Spleen (tissue), 11 donors: ENCODE measurements around the gene ZFHX2. TPM values are rescaled to one million over a fixed set of nuclear protein-coding genes. Genes with fewer than 3 reads are reported as not detected.

Experiments
- DNase-seq: peaks from one replicate; pipeline ENCODE4 v3.0.0-alpha.2; 2020
- H3K27ac ChIP-seq, 8 donors: fragments of 200-600 bp; sonication (generic) in 7 of 8; 1 replicate in 4 of 8; 2 replicates in 4 of 8; pipeline versions ENCODE4 v1.5.0 to v1.8.0; 2016 to 2021; ENCODE audit warnings: inconsistent platforms in 4 of 8, mild to moderate bottlenecking in 4 of 8, moderate library complexity in 1 of 8
- H3K27me3 ChIP-seq, 7 donors: fragments of 200-600 bp; sonication (generic) in 6 of 7; replicated peaks in 1 of 7; 1 replicate in 4 of 7; 2 replicates in 3 of 7; pipeline versions ENCODE4 v1.5.0 to v1.8.0; 2016 to 2021; ENCODE audit warnings: inconsistent platforms in 3 of 7, mild to moderate bottlenecking in 1 of 7
- H3K36me3 ChIP-seq, 6 donors: fragments of 200-600 bp; sonication (generic) in 5 of 6; 1 replicate in 4 of 6; 2 replicates in 2 of 6; pipeline versions ENCODE4 v1.5.0 to v1.8.0; 2016 to 2021; ENCODE audit warnings: inconsistent platforms in 2 of 6
- H3K4me1 ChIP-seq, 6 donors: fragments of 200-600 bp; sonication (generic) in 5 of 6; 1 replicate in 3 of 6; 2 replicates in 3 of 6; pipeline versions ENCODE4 v1.5.0 to v1.8.0; 2016 to 2021; ENCODE audit warnings: inconsistent platforms in 3 of 6
- H3K4me3 ChIP-seq, 8 donors: fragments of 200-600 bp; sonication (generic) in 7 of 8; 1 replicate in 4 of 8; 2 replicates in 4 of 8; pipeline versions ENCODE4 v1.5.0 to v1.8.0; 2016 to 2021; ENCODE audit warnings: inconsistent platforms in 4 of 8, mild to moderate bottlenecking in 4 of 8, moderate library complexity in 2 of 8
- H3K9me3 ChIP-seq, 8 donors: fragments of 200-600 bp; sonication (generic) in 7 of 8; 1 replicate in 4 of 8; 2 replicates in 4 of 8; pipeline versions ENCODE4 v1.5.0 to v1.8.0; 2016 to 2021; ENCODE audit warnings: inconsistent platforms in 4 of 8
- POLR2A ChIP-seq, 3 donors: fragments of 450-650 bp; IDR thresholded peaks; one replicate each; pipeline ENCODE4 v1.5.1; 2017; ENCODE audit warnings: antibody characterized with exemption in 3 of 3, mild to moderate bottlenecking in 1 of 3
- POLR2AphosphoS5 ChIP-seq, 3 donors: sonication (generic); formaldehyde crosslinking; IDR thresholded peaks; one replicate each; pipeline ENCODE4 v1.5.1; 2017; ENCODE audit warnings: antibody characterized with exemption in 3 of 3
- WGBS, 5 donors: extraction: QIAGEN DNeasy Blood & Tissue Kit in 3 of 5; methylation state at CpG; one replicate each; pipeline versions ENCODE4 v1.1.5 to v1.1.7; 2013 to 2018; 5-methylcytosine and 5-hydroxymethylcytosine counted together
- intact Hi-C: fragments of 100-400 bp; cut with DNase I; formaldehyde crosslinking; loops from one replicate; pipeline ENCODE4 v1.15.0; 2023; ENCODE audit warnings: low total_unique reads
- polyA plus RNA-seq, 3 donors: library from polyadenylated mRNA; stranded (reverse); fragments of 200-250 nt; gene quantifications; one replicate each; pipeline ENCODE4 v1.2.1, GENCODE V29; 2013
- total RNA-seq, 7 donors: library from RNA; depleted of rRNA in 3 of 7; stranded (reverse); fragments of >200 nt in 3 of 7; fragmentation: NEBNext Ultra II Directional in 4 of 7; extraction: Animal tissue kit (Norgen Biotek cat#: 25700) in 4 of 7; gene quantifications; one replicate each; pipeline versions ENCODE4 v1.1.0 to v1.2.1, GENCODE V29; 2016 to 2021
- TF ChIP-seq, protein P1 (sequence below), 11 experiments: fragments of 200-600 bp in 7 of 11; fragments of 450-650 bp in 4 of 11; sonication (generic) in 4 of 11; IDR thresholded peaks in 8 of 11; conservative IDR thresholded peaks in 3 of 11; 1 replicate in 7 of 11; 2 replicates in 4 of 11; pipeline versions ENCODE4 v1.4.0 to v1.8.0; 2016 to 2021; ENCODE audit warnings: antibody characterized with exemption in 11 of 11, inconsistent platforms in 4 of 11, mild to moderate bottlenecking in 1 of 11
- donor health status: healthy with polysubstance abuse.
- donor health status: DM: no; HTN: no; CAD: no; lungs with moderate emphysema.
- donor health status: DM: no; HTN: no; CAD: no.
- donor health status: Bipolar disorder and iron deficiency.
- donor health status: healthy.
- donor health status: DM: no; HTN: no; CAD: no.
- donor health status: DM: yes; HTN: yes; CAD: no.

Gene ZFHX2
- total and polyA plus RNA-seq, 10 donors = 0.09 to 2.9 (median 1.0) TPM

DNA sequence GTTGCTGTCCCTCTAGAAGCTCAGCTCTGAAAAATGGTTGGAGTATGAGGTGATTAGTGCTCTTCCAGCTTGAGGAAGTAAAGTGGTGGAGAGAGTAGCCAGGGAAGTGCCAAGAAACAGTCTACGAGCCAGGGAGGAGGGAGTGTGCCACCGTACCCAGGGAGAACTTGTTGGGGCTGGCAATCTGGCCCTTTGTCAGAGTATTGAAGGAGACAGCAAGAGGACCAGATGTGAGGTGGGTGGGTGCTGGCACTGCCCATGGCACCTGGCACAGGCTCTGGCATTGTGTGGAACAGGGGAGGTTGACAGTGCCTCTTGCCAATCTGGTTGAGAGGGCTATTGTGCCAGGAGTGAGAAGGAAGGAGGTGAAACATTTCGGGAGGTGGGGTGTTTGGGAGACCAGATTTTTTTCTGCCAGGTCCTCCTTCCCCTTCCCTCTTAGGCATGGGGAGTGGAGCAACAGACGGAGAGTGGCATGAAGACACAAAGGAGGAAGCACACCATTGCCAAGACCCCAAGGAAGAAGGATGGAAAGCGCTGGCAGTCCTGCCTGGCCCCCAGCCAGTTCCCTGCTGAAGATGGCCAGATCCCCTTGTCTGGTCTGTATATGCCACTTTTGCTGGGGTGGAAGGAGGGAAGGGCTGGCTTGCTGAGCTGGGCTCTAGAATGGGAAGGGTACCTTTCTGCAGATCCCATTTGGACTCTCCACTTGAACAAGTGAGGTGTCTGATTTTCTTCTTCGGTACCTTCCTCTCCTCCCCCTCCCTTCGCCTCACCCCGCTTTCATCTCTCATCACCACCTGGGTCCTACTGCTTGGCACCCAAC is 37.5 kb downstream of the ZFHX2 start:
- peaks cover 0 to 9% (median 0%) of the 10 kb centered on the region in 6 donors for H3K4me1 ChIP-seq
- H3K36me3 ChIP-seq = peaks cover 0 to 12% (median 2%) of the 10 kb centered on the region in 6 donors
- intact Hi-C loops = no loop called here
- no peaks in the 10 kb centered on the region for H3K9me3 ChIP-seq
- TF ChIP-seq, protein P1, sequence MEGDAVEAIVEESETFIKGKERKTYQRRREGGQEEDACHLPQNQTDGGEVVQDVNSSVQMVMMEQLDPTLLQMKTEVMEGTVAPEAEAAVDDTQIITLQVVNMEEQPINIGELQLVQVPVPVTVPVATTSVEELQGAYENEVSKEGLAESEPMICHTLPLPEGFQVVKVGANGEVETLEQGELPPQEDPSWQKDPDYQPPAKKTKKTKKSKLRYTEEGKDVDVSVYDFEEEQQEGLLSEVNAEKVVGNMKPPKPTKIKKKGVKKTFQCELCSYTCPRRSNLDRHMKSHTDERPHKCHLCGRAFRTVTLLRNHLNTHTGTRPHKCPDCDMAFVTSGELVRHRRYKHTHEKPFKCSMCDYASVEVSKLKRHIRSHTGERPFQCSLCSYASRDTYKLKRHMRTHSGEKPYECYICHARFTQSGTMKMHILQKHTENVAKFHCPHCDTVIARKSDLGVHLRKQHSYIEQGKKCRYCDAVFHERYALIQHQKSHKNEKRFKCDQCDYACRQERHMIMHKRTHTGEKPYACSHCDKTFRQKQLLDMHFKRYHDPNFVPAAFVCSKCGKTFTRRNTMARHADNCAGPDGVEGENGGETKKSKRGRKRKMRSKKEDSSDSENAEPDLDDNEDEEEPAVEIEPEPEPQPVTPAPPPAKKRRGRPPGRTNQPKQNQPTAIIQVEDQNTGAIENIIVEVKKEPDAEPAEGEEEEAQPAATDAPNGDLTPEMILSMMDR (IDR thresholded peaks at IDR 0.05 in 8 of 11, conservative IDR thresholded peaks at IDR 0.05 in 3 of 11) = no peak
- TF ChIP-seq POLR2AphosphoS5 (IDR thresholded peaks at IDR 0.05) (no peak), POLR2A (IDR thresholded peaks at IDR 0.05) (no peak)
- no peak overlapping the region for H3K27ac ChIP-seq
- no peak for DNase-seq
- no peaks in the 10 kb centered on the region for H3K27me3 ChIP-seq
- WGBS, 5 donors = 82 to 89% (median 87%) methylated on average over 8 of the region's 8 CpGs
- H3K4me3 ChIP-seq = no peak overlapping the region

DNA sequence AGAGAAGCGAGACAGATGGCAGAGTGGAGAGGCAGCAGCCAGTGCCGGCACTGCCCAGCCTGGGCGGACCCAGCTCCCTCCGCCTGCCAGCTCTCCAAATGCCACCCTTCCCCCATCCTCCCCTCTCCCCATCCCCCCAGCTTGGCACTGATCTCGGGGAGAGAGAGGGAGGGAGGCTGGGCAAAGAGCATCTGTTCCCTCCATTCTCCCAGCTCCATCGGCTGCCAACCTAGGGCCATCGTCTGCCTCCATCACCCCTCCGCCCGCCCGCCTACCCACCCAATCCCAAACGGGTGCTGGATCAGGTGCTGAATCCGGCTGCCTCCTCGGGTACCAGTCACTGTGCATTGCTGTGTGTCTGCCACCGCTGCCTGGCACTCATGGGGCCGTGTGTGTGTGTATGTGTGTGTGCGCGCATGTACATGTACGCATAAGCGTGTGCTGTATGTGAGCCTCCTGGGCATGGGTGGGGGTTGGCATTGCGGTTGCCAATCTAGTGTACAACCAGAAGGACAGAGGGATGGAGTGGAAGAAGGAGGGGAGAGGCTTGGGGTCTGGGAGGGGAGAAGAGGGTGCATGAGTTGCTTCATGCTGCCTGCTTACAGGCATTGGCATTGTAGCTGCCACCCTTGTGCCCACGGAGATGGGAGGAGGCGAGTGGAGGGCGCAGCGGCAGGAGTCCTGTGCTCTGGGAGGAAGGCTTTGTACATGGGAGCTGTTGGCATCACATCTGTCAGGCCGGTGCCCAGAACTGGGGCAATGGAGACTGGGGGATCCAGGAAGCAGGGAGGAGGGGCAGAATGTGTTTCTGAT is 38.4 kb downstream of the ZFHX2 start:
- Histone ChIP-seq H3K27me3 (no peaks in the 10 kb centered on the region), H3K36me3 (peaks cover 0 to 7% (median 2%) of the 10 kb centered on the region in 6 donors), H3K27ac (no peak overlapping the region), H3K9me3 (no peaks in the 10 kb centered on the region), H3K4me1 (peaks cover 0 to 9% (median 0%) of the 10 kb centered on the region in 6 donors), H3K4me3 (no peak overlapping the region)
- TF ChIP-seq POLR2A (IDR thresholded peaks at IDR 0.05) = no peak
- no peak for TF ChIP-seq POLR2AphosphoS5 (IDR thresholded peaks at IDR 0.05)
- TF ChIP-seq, protein P1 (IDR thresholded peaks at IDR 0.05 in 8 of 11, conservative IDR thresholded peaks at IDR 0.05 in 3 of 11) = no peak
- DNase-seq = no peak
- intact Hi-C loops = no loop called here
- 87 to 91% (median 89%) methylated on average over 24 to 25 of the region's 25 CpGs for WGBS, 5 donors

DNA sequence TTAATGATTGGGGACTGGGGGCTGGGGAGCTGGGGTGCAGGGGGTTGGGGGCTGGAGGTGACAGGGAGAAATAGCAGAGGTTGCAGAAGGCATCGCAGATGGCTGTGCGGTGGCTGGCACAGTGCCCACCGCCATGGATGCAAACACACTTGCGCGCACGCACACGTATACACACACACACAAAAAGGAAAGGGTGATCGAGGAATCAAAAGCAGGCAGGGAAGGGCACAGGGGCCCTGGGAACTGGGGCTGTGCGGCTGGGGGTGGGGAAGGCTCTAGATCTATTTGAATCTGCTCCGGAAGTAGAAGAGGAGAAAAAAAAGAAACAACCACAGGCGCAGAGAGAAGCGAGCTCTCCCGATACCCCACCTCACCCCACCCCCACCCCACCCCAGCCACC is 39.4 kb downstream of the ZFHX2 start:
- H3K36me3 ChIP-seq = peaks cover 0 to 11% (median 2%) of the 10 kb centered on the region in 6 donors

More for the DNA sequence above, 39.4 kb downstream of the ZFHX2 start:
- peaks cover 0 to 9% (median 0%) of the 10 kb centered on the region in 6 donors for H3K4me1 ChIP-seq
- 40 to 47% (median 44%) methylated on average over 13 of the region's 13 CpGs for WGBS, 5 donors
- intact Hi-C loops = no loop called here
- no peak for DNase-seq
- H3K27ac ChIP-seq = no peak overlapping the region
- peak overlapping the region in 1 of 8 donors; percentile 45 for H3K4me3 ChIP-seq
- no peaks in the 10 kb centered on the region for H3K27me3 ChIP-seq
- H3K9me3 ChIP-seq = no peaks in the 10 kb centered on the region
- TF ChIP-seq POLR2AphosphoS5 (IDR thresholded peaks at IDR 0.05) (no peak), POLR2A (IDR thresholded peaks at IDR 0.05) (no peak)
- TF ChIP-seq, protein P1 (IDR thresholded peaks at IDR 0.05 in 8 of 11, conservative IDR thresholded peaks at IDR 0.05 in 3 of 11) = no peak
